Fibroblast of lung (primary cell): Measurements from ENCODE around the gene RNU1-1. TPM values are rescaled to one million over a fixed set of nuclear protein-coding genes. Genes with fewer than 3 reads are reported as not detected.
"Not testable (repeated sequence)": the region's sequence is repeated elsewhere in the genome, so short reads cannot be mapped to it uniquely, and the experiment has no call there.

ENCODE experiments used
- DNase-seq, 2 donors: peaks; one replicate each; pipeline versions ENCODE4 v3.0.0 to v3.0.0-alpha.2; 2010; ENCODE audit warnings: low read depth in 2 of 2
- H2AFZ ChIP-seq: 2 replicates; pipeline ENCODE4 v1.5.1; 2012; ENCODE audit warnings: low read length, control low read depth, inconsistent platforms
- H3K27ac ChIP-seq: 2 replicates; pipeline ENCODE4 v1.5.1; 2011; ENCODE audit warnings: low read length, control low read depth; ENCODE audit not compliant: insufficient read depth
- H3K27me3 ChIP-seq: 2 replicates; pipeline ENCODE4 v1.5.1; 2011; ENCODE audit warnings: mild to moderate bottlenecking, low read length; ENCODE audit not compliant: control insufficient read depth, insufficient read depth
- H3K36me3 ChIP-seq: 2 replicates; pipeline ENCODE4 v1.5.1; 2011; ENCODE audit warnings: low read length; ENCODE audit not compliant: control insufficient read depth, insufficient read depth
- H3K4me1 ChIP-seq: 2 replicates; pipeline ENCODE4 v1.5.1; 2011; ENCODE audit warnings: low read length; ENCODE audit not compliant: control insufficient read depth, insufficient read depth; ENCODE audit errors: extremely low read depth
- H3K4me2 ChIP-seq: 2 replicates; pipeline ENCODE4 v1.5.1; 2011; ENCODE audit warnings: low read length, control low read depth; ENCODE audit not compliant: insufficient read depth; ENCODE audit errors: extremely low read depth
- H3K4me3 ChIP-seq, 4 experiments: fragments of 200-600 bp in 1 of 4; sonication (generic) in 1 of 4; replicated peaks in 1 of 4; 2 replicates each; pipeline ENCODE4 v1.5.1; 2011 to 2016; ENCODE audit warnings: low read length in 4 of 4, low read depth in 3 of 4, mild to moderate bottlenecking in 3 of 4, control low read depth in 2 of 4, inconsistent platforms in 1 of 4, mixed read lengths in 1 of 4; ENCODE audit not compliant: insufficient read depth in 1 of 4; ENCODE audit errors: control extremely low read depth in 1 of 4
- H3K79me2 ChIP-seq: 2 replicates; pipeline ENCODE4 v1.5.1; 2012; ENCODE audit warnings: mild to moderate bottlenecking, low read length, inconsistent platforms; ENCODE audit not compliant: control insufficient read depth, insufficient read depth
- H3K9ac ChIP-seq: 2 replicates; pipeline ENCODE4 v1.5.1; 2011; ENCODE audit warnings: mild to moderate bottlenecking, low read length, control low read depth; ENCODE audit not compliant: insufficient read depth
- H3K9me3 ChIP-seq: 2 replicates; pipeline ENCODE4 v1.5.1; 2012; ENCODE audit warnings: low read depth, low read length; ENCODE audit not compliant: control insufficient read depth, insufficient read depth
- H4K20me1 ChIP-seq: 2 replicates; pipeline ENCODE4 v1.5.1; 2011; ENCODE audit warnings: low read length; ENCODE audit not compliant: control insufficient read depth, insufficient read depth; ENCODE audit errors: extremely low read depth
- polyA plus RNA-seq, 2 donors: library from polyadenylated mRNA; depleted of rRNA in 1 of 2; stranded (reverse) in 1 of 2; unstranded in 1 of 2; fragments of >200 nt; gene quantifications; 2 replicates each; pipeline ENCODE4 v1.2.1, GENCODE V29; 2011 to 2012; ENCODE audit warnings: missing spikeins in 1 of 2
- total RNA-seq: library from RNA; depleted of rRNA; stranded (reverse); fragments of >200 nt; gene quantifications from 2 replicates; pipeline ENCODE4 v1.2.1, GENCODE V29; 2014

Gene RNU1-1
- total and polyA plus RNA-seq, 2 donors (not counting 1 experiment from before 2014, with no cell fraction given) = 3,997 TPM; not detected in 1

DNA sequence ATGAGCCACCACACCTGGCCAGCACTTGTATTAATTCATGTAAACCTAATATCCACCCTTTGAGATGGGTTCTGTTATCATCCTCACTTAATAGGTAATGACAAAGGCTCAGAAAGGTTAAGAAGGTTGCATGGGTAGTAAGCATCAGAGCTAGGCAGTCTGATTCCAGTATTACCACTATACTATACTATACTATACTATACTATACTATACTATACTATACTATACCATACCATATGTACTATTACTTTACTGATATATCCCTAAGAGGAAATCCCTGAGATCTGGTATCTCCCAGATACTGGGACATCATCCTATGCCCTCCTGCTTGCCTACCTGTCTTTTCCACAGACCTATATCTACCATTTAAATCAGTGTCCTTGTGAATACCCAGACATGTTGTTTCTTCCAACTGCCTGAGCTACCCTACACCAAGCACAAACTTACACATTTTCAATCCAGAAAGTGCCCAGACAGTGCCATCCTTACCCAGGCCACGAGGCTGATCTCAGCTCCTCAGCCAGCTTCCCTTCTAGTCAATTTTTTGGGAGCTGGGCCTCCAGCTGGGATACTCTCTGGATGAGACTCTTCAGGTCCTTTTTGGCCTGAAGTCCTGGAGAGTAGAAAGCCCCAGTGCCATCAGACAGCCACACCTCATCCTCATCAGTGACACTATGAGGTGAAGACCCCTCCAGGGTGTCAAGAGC, 36.3 kb upstream of the RNU1-1 start:
- not testable (repeated sequence) for DNase-seq, H3K27me3 ChIP-seq, H3K9me3 ChIP-seq, H3K4me3 ChIP-seq, H3K4me1 ChIP-seq, H2AFZ ChIP-seq, H3K4me2 ChIP-seq, H3K36me3 ChIP-seq, H3K27ac ChIP-seq, H4K20me1 ChIP-seq, H3K79me2 ChIP-seq, H3K9ac ChIP-seq

GRCh38 chr1:16549545-16549944, 35.5 kb upstream of the RNU1-1 start:
- not testable (repeated sequence) for H3K9ac ChIP-seq, H4K20me1 ChIP-seq, H3K27ac ChIP-seq, DNase-seq, H3K79me2 ChIP-seq, H3K4me1 ChIP-seq, H3K27me3 ChIP-seq, H2AFZ ChIP-seq, H3K36me3 ChIP-seq, H3K4me3 ChIP-seq, H3K9me3 ChIP-seq, H3K4me2 ChIP-seq

DNA sequence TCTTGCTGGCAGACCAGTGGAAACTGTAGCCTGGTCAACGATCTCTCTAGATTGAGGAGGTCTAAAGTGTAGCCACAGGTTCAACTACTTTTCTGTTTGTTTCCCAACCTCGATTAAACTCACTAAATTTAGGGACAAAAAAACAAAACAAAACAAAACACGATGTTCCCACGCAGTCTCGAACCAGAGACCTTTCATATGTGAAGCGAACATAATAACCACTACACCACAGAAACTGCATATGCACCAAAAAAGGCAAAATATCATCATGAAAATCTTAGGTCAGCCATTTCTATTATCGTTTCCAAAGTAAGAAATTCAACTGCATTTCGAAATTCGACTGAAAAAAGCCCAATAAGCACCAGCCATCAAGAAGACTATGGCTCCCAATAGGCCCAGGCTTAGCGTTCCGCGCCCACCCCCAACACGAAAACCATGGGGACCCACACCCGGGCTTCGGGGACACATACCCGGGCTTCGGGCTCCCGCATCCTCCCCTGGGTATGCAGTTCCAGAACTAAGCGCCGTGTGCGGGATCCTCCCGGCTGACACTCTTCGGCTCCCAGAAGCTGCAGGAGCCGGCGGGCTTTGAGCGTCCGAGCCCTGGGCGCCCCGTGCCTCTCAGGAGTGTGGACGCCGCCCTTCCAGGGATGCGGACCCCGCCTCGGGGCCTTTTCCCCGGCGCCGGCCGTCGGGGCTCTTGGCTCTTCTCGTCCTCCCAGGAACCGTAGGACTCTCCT, 33.6 kb upstream of the RNU1-1 start:
- H3K4me1 ChIP-seq, H3K36me3 ChIP-seq, H2AFZ ChIP-seq, H3K27me3 ChIP-seq, H3K79me2 ChIP-seq, H3K27ac ChIP-seq, H3K4me2 ChIP-seq, DNase-seq, H3K9me3 ChIP-seq, H4K20me1 ChIP-seq, H3K9ac ChIP-seq, H3K4me3 ChIP-seq: not testable (repeated sequence)

DNA sequence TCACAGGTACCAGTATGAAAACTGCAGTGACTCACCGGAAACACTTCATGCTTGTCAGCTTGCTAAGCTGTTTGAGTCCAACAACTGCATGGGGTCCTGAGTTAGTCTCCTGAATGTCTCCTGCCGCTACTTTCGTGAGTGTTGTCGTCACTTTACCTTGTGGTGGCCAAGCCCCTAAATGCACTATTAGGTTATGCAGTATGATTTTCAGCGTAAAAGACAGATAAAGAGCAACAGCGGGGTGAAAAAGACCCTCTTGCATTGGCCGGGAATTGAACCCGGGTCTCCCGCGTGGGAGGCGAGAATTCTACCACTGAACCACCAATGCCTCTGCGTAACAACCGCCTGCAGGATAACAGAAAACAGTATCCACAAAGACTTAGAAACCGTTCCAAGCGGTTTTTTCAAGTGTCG, 31.6 kb upstream of the RNU1-1 start:
- DNase-seq = peak; percentile 36 to 54
- not testable (repeated sequence) for H3K27me3 ChIP-seq, H3K4me3 ChIP-seq, H3K4me1 ChIP-seq, H3K9me3 ChIP-seq, H3K4me2 ChIP-seq, H3K36me3 ChIP-seq, H4K20me1 ChIP-seq, H3K79me2 ChIP-seq, H3K9ac ChIP-seq, H2AFZ ChIP-seq, H3K27ac ChIP-seq

DNA sequence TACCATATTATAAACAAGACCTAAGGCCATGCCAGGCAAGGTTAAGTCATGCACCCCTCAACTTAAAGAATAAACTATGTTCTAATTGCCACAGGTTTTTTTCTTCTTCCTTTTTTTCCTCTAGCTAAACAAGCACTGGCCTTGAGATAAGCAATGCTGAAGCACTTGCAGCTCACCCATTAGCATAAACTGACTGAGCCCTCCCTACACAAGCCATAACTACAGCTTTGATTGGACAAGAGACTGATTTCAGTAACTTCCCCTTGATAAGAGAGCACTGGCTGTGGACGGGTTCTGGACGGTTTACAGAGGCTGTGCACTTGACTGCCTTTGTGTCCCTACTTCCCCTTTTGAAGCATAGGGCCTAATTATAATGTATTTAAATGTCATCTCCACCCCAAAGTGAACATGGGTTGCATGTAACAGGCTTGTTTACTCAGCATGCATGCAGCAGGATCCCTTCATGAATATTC, 26.4 kb upstream of the RNU1-1 start:
- DNase-seq, H3K27ac ChIP-seq, H3K27me3 ChIP-seq, H4K20me1 ChIP-seq, H3K9me3 ChIP-seq, H2AFZ ChIP-seq, H3K4me1 ChIP-seq, H3K4me2 ChIP-seq, H3K36me3 ChIP-seq, H3K79me2 ChIP-seq, H3K9ac ChIP-seq, H3K4me3 ChIP-seq: not testable (repeated sequence)

GRCh38 chr1:16537528-16537927, 23.4 kb upstream of the RNU1-1 start:
- DNase-seq, H4K20me1 ChIP-seq, H3K27me3 ChIP-seq, H3K4me1 ChIP-seq, H3K79me2 ChIP-seq, H3K4me3 ChIP-seq, H3K4me2 ChIP-seq, H2AFZ ChIP-seq, H3K9ac ChIP-seq, H3K9me3 ChIP-seq, H3K27ac ChIP-seq, H3K36me3 ChIP-seq: not testable (repeated sequence)
